PC-9 (cell line): ENCODE data around the gene TPK1. TPM values are rescaled to one million over a fixed set of nuclear protein-coding genes. Genes with fewer than 3 reads are reported as not detected.

Experiments
- BruUV-seq: library from RNA; stranded (reverse); fragments of 400-500 nt; replicated peaks from 2 replicates; lab custom pipeline; 2021; lab: Mats Ljungman, UMichigan
- CTCF ChIA-PET: fragments of 300-600 bp; sonication (Branson Sonifier 250); formaldehyde crosslinking; loops from one replicate; lab custom pipeline; 2022; ENCODE audit warnings: antibody characterized with exemption; lab: Charles Lee
- POLR2A ChIA-PET: fragments of 300-600 bp; sonication (Branson Sonifier 250); formaldehyde crosslinking; loops from one replicate; lab custom pipeline; 2022; ENCODE audit warnings: antibody characterized with exemption; ENCODE audit not compliant: unreplicated experiment; lab: Charles Lee
- DNase-seq, 2 experiments: peaks; one replicate each; pipeline versions ENCODE4 v3.0.0 to v3.0.0-alpha.2; 2015 to 2022; ENCODE audit warnings: mixed read lengths in 1 of 2
- H2AFZ ChIP-seq: fragments of 200-600 bp; sonication (generic); 2 replicates; pipeline ENCODE4 v1.8.1; 2017; ENCODE audit warnings: antibody characterized with exemption
- H3F3A ChIP-seq: fragments of 200-600 bp; sonication (generic); 2 replicates; pipeline ENCODE4 v1.8.1; 2017; ENCODE audit warnings: antibody characterized with exemption, mild to moderate bottlenecking, low read depth; ENCODE audit not compliant: insufficient read depth
- H3K27ac ChIP-seq: fragments of 200-600 bp; sonication (generic); 2 replicates; pipeline ENCODE4 v1.6.1; 2016; ENCODE audit warnings: mixed run types
- H3K27me3 ChIP-seq: fragments of 200-600 bp; sonication (generic); 2 replicates; pipeline ENCODE4 v1.6.1; 2016; ENCODE audit warnings: low read depth, mixed run types; ENCODE audit not compliant: insufficient read depth
- H3K36me3 ChIP-seq: fragments of 200-600 bp; sonication (generic); 2 replicates; pipeline ENCODE4 v1.6.1; 2016; ENCODE audit warnings: low read depth, mixed run types
- H3K4me1 ChIP-seq: fragments of 200-600 bp; sonication (generic); replicated peaks from 2 replicates; pipeline ENCODE4 v1.6.1; 2016; ENCODE audit warnings: mixed run types; ENCODE audit not compliant: insufficient read depth
- H3K4me2 ChIP-seq: fragments of 200-600 bp; sonication (generic); 2 replicates; pipeline ENCODE4 v1.6.1; 2017; ENCODE audit warnings: mixed run types
- H3K4me3 ChIP-seq: fragments of 200-600 bp; sonication (generic); 2 replicates; pipeline ENCODE4 v1.6.1; 2016; ENCODE audit warnings: mixed run types
- H3K79me2 ChIP-seq: fragments of 200-600 bp; sonication (generic); 2 replicates; pipeline ENCODE4 v1.6.1; 2017; ENCODE audit warnings: low read depth, mixed run types
- H3K9me2 ChIP-seq: fragments of 200-600 bp; sonication (generic); 2 replicates; pipeline ENCODE4 v1.8.1; 2017; ENCODE audit warnings: mild to moderate bottlenecking; ENCODE audit not compliant: insufficient read depth
- H3K9me3 ChIP-seq: fragments of 200-600 bp; sonication (generic); 2 replicates; pipeline ENCODE4 v1.8.1; 2016; ENCODE audit warnings: low read depth; ENCODE audit not compliant: insufficient read depth
- H4K20me1 ChIP-seq: fragments of 200-600 bp; sonication (generic); 2 replicates; pipeline ENCODE4 v1.8.1; 2017; ENCODE audit not compliant: insufficient read depth
- EZH2 ChIP-seq: fragments of 200-600 bp; sonication (generic); IDR thresholded peaks from 2 replicates; pipeline ENCODE4 v1.8.0; 2017; ENCODE audit warnings: antibody characterized with exemption, low read depth
- intact Hi-C: fragments of 100-400 bp; cut with micrococcal nuclease; formaldehyde crosslinking; loops from one replicate; pipeline ENCODE4 v1.10.0; 2022; ENCODE audit not compliant: unreplicated experiment
- total RNA-seq: library from RNA; stranded (reverse); gene quantifications from 2 replicates; pipeline ENCODE4 v1.2.3, GENCODE V29; 2021
- TF ChIP-seq, protein P1 (sequence below): fragments of 200-600 bp; sonication (generic); conservative IDR thresholded peaks from 2 replicates; pipeline ENCODE4 v1.6.1; 2017; ENCODE audit warnings: mixed run types, antibody characterized with exemption, mild to moderate bottlenecking, moderate library complexity

The TPK1 gene
- total RNA-seq, 1 experiment from 2014 or later: 0.90 TPM

DNA sequence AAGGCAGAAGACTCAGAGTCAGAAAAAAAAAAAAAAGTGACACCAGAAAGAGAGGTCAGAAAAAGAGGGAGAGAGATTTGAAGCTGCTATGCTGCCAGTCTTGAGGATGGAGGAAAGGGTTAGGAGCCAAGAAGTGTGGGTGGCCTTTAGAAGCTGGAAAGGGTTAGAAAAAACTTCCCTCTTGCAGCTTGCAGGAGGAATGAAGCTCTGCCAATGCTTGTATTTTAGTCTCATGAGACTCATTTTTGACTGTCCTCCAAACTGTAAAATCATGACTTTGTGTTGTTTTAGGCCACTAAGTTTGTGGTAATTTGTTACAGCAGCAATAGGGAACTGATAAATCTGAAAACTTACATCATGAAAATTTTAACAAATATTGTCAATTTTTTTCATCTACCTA, 304.7 kb downstream of the TPK1 start:
- ChIA-PET CTCF (no interaction called here), POLR2A (no interaction called here)
- BruUV-seq: no TSS peak
- no peak for DNase-seq
- Histone ChIP-seq H3K4me1 (no peaks in the 10 kb centered on the region), H4K20me1 (no peaks in the 10 kb centered on the region), H3K4me2 (no peak overlapping the region), H3K27me3 (no peaks in the 10 kb centered on the region), H3K27ac (no peak overlapping the region), H3K4me3 (no peak overlapping the region), H3F3A (no peaks in the 10 kb centered on the region), H3K79me2 (no peaks in the 10 kb centered on the region), H3K9me2 (no peaks in the 10 kb centered on the region), H2AFZ (no peak overlapping the region), H3K9me3 (0 out of 2 replicates have a peak, but pooled peaks cover 3% of the 10 kb centered on the region), H3K36me3 (no peaks in the 10 kb centered on the region)
- intact Hi-C loops: no loop called here
- no peak for TF ChIP-seq EZH2
- TF ChIP-seq, protein P1, sequence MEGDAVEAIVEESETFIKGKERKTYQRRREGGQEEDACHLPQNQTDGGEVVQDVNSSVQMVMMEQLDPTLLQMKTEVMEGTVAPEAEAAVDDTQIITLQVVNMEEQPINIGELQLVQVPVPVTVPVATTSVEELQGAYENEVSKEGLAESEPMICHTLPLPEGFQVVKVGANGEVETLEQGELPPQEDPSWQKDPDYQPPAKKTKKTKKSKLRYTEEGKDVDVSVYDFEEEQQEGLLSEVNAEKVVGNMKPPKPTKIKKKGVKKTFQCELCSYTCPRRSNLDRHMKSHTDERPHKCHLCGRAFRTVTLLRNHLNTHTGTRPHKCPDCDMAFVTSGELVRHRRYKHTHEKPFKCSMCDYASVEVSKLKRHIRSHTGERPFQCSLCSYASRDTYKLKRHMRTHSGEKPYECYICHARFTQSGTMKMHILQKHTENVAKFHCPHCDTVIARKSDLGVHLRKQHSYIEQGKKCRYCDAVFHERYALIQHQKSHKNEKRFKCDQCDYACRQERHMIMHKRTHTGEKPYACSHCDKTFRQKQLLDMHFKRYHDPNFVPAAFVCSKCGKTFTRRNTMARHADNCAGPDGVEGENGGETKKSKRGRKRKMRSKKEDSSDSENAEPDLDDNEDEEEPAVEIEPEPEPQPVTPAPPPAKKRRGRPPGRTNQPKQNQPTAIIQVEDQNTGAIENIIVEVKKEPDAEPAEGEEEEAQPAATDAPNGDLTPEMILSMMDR: no peak

DNA sequence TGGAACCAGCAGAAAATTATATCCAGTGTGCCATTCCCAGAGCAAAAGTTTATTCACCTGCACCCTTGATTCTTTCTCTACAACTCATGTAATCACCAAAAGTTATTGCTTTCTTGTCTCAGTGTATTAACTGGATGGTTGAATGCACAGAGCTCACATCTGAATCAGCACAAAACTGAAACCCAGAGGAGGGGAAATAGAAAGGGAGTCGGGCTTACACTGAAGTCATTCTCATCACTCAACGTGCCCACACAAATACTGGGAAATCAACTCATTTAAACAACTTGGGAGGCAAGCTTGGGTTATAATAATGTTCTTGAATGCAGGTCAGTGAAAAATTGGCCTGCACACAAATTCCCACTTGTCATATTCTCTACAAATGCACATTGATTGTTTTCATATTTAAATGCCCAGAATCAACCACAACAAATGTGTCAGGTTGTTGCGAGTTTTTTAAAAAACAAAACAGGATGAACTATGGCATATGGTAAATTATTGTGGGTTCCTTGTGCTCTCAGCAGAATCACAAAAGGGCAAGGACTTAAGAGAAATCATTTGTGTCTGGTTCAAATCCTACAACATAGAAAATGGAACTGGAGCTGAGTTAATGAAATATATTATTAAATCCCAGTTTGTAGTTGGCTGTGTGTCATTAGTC, 306.5 kb downstream of the TPK1 start:
- no peaks in the 10 kb centered on the region for H3K4me1 ChIP-seq
- ChIA-PET POLR2A (no interaction called here), CTCF (no interaction called here)
- no peaks in the 10 kb centered on the region for H3K36me3 ChIP-seq
- no peak overlapping the region for H2AFZ ChIP-seq
- intact Hi-C loops: no loop called here
- H3K27ac ChIP-seq: no peak overlapping the region
- H3K4me2 ChIP-seq: no peak overlapping the region
- no peaks in the 10 kb centered on the region for H3K9me3 ChIP-seq
- DNase-seq: no peak
- H4K20me1 ChIP-seq: no peaks in the 10 kb centered on the region
- H3K79me2 ChIP-seq: no peaks in the 10 kb centered on the region
- TF ChIP-seq EZH2: no peak
- TF ChIP-seq, protein P1: no peak
- H3K27me3 ChIP-seq: no peaks in the 10 kb centered on the region
- no TSS peak for BruUV-seq
- no peaks in the 10 kb centered on the region; the same call in 1 of the 2 replicates for H3K9me2 ChIP-seq
- H3K4me3 ChIP-seq: no peak overlapping the region
- no peaks in the 10 kb centered on the region for H3F3A ChIP-seq

DNA sequence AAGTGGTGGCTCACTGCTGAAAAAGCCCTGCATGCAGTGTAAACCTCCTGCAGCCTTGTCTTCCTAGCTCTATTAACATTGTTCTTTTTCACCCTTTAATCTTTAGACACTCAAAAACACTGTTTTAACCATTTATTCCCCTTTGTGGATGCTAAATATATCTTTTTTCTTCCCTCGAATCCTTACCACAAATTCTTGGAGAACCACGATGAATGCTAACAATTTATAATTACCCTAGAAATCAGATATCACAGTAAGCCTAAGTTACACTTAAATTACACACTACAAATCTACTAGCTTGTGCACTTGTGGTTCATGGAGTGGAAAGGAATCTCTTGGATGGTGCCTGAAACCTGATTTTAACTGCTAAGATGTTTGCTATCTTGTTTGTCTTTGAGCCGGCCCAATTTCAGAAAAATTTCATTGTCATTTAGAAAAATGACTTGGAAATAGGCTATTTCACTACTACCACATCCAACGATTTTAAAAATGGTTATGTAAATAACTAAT, 307.3 kb downstream of the TPK1 start:
- POLR2A ChIA-PET: no interaction called here
- Histone ChIP-seq H2AFZ (no peak overlapping the region), H3K4me1 (no peaks in the 10 kb centered on the region), H3K27ac (no peak overlapping the region), H3K36me3 (no peaks in the 10 kb centered on the region), H3K79me2 (no peaks in the 10 kb centered on the region), H3F3A (no peaks in the 10 kb centered on the region), H3K27me3 (no peaks in the 10 kb centered on the region), H4K20me1 (no peaks in the 10 kb centered on the region), H3K9me3 (no peaks in the 10 kb centered on the region), H3K4me3 (no peak overlapping the region), H3K4me2 (no peak overlapping the region), H3K9me2 (no peaks in the 10 kb centered on the region; the same call in 1 of the 2 replicates)
- intact Hi-C loops: no loop called here
- no TSS peak for BruUV-seq
- TF ChIP-seq EZH2: no peak
- TF ChIP-seq, protein P1: no peak
- CTCF ChIA-PET: no interaction called here
- no peak for DNase-seq
